ENCODE measurements around the gene TTC16.
A peak's percentile ranks its signal among the peaks of the same experiment; 100 is the strongest.

TTC16 gene

DNA sequence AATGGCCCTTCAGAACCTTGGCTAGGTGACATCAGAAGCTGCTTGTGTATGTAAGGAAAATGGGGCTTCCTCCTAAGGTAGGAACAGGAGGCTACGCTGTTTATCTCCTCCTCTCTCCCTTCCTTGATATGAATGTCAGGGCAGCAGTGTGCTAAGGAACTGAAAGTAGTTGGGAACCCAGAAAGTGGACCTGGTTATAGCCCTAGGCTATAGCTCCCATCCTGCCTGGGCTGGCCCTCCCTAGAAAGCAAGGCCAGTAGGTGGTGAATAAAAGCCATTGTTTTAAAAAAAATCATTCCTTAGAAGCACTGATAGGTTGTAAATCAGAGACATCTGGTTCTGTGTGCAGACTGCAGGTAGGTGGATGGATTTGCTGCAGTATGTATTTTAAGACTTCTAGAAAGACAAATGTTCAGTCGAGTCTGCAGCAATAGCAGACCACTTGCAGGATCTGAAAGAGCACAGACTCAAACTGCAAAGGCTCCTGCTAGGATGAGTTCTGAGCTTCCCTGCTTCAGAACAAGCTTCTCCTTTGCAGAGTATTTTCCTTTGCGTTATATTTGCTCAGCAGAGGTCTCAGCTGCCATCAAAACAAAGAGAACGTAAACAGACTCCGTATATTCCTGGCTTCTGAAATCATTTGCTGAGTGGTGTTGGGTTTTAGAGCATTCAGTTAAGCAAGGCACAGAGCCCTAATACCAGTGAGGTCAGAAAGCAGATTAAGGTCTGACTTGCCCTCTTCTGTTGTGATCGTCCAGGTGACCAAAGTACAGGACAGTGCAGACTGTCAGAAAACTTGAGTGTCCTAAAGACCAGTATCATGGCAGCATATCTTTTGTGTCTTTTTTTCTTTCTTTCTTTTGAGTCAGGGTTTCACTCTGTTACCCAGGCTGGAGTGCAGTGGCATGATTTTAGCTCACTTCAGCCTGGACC lies 29.2 kb upstream of the TTC16 start:
- TF ChIP-seq GATA3 (IDR thresholded peaks at IDR 0.05; ENCODE audit: low read depth, low read length) (no peak), GATA2 (IDR thresholded peaks at IDR 0.05; ENCODE audit: low read depth, low read length) (no peak)

DNA sequence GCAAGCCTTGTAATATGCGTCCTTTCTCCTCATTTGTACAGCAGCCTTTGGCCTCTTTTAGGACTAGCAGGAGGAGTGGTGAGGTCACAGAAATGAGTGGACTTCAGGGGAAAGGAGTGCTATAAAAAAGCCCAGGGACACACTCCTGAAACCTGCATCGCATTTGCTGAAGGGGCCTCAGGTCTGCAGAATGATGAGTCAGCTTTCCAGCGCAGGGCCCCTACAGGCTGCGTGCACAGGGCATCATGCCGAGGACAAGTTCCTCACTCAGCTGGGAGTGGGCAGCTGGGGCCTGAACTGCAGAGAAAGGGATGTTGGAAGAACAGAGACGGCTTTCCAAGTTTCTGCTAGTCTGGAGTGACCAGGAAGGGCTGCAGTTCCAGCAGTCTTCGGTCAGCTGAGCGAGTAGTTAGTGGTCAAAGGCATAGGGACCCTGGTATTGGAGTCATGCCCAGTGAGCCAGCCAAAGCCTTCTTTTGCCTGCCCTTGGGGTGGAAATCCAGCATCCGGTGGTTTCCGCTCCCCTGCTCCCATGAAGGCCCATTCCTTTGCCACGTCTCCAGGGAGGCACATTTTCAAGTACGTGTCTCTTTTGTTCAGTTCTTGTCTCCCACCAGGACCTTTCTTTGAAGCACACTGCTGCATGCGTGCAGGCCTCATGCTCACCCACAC lies 26.4 kb upstream of the TTC16 start:
- TF ChIP-seq GATA2 (IDR thresholded peaks at IDR 0.05; ENCODE audit: low read depth, low read length) = no peak
- no peak for TF ChIP-seq GATA3 (IDR thresholded peaks at IDR 0.05; ENCODE audit: low read depth, low read length)

DNA sequence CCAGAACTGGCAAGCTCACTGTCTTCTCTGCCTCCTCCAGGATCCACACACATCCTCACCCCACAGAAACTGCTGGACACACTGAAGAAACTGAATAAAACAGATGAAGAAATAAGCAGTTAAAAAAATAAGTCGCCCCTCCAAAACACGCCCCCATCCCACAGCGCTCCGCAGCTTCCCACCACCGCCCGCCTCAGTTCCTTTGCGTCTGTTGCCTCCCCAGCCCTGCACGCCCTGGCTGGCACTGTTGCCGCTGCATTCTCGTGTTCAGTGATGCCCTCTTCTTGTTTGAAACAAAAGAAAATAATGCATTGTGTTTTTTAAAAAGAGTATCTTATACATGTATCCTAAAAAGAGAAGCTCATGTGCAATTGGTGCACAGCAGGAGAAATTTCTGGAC lies 25.1 kb upstream of the TTC16 start:
- TF ChIP-seq GATA2 (IDR thresholded peaks at IDR 0.05; ENCODE audit: low read depth, low read length) (no peak), GATA3 (IDR thresholded peaks at IDR 0.05; ENCODE audit: low read depth, low read length) (no peak)

DNA sequence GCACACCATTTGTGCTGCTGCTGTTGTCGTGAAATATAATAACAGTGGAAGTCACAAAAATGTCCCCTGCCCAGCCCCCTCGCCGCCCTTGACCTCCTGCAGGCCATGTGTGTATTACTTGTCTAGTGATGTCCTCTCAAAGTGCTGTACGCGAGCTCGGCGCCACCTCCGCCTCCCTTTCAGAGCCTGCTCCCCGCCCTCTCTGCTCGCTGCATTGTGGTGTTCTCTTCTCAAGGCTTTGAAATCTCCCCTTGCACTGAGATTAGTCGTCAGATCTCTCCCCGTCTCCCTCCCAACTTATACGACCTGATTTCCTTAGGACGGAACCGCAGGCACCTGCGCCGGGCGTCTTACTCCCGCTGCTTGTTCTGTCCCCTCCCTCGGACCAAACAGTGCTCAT lies 23.8 kb upstream of the TTC16 start:
- no peak for TF ChIP-seq GATA2 (IDR thresholded peaks at IDR 0.05; ENCODE audit: low read depth, low read length)
- TF ChIP-seq GATA3 (IDR thresholded peaks at IDR 0.05; ENCODE audit: low read depth, low read length) = no peak

DNA sequence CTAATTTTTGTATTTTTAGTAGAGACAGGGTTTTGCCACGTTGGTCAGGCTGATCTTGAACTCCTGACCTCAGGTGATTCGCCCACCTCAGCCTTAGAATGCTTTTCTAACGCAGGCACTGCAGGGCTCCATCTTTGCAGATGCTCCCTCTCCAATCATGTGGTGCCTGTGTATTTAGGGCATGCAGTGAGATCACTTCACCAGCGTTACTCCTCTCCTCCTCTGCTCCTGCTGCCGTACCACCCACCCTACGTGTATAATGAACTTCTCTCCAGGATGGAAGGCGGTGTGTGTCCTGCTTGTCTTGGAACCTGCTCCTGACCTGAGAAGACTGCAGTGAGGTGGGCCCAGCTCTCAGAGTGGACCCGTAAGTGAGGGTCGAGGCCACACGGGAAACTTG lies 22.7 kb upstream of the TTC16 start:
- no peak for TF ChIP-seq GATA2 (IDR thresholded peaks at IDR 0.05; ENCODE audit: low read depth, low read length)
- TF ChIP-seq GATA3 (IDR thresholded peaks at IDR 0.05; ENCODE audit: low read depth, low read length) = no peak

- TF ChIP-seq GATA3 (IDR thresholded peaks at IDR 0.05; ENCODE audit: low read depth, low read length) = no peak
- TF ChIP-seq GATA2 (IDR thresholded peaks at IDR 0.05; ENCODE audit: low read depth, low read length) = no peak
These were observed 22.2 kb upstream of the TTC16 start for GRCh38 chr9:127693697-127694096.

DNA sequence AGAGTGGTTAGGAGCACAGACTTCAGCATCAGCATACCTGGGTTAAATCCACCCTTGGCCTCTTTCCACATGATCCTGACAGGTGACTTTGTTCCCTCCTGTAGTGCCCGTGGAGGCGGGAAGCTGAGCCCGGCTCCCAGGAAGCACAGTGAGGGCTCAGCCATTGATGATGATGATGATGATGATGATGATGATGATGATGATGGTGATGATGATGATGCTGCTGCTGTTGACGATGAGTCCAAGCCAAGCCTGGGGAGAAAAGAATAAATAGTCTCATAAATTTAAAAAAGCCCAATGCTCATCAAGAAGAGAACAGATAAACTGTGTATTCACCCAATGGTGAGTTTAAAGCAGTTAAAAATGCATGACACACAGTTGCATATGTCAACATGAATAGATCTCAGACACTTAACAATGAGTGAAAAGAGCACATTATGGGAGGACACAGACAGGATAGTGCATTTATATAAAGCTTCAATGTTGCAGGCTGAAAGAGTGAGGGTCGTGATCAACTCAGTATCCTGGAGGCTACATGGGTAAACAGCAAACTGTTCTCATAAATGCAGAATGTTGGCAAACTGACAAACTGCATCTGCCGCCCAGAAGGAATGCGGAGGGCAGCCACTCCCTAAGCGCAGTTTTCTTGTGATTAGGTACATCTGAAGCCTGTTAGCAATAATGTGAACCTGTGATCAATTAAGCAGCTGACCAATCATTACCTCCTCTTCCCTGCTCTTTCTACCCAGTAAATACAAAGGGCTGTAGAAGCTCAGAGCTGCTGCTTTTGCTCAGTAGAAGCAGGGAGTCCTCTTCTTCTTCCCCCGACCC lies 20.8 kb upstream of the TTC16 start:
- no peak for TF ChIP-seq GATA3 (IDR thresholded peaks at IDR 0.05; ENCODE audit: low read depth, low read length)

GRCh38 chr9:127697575-127697974 lies 18.3 kb upstream of the TTC16 start:
- TF ChIP-seq GATA2 (IDR thresholded peaks at IDR 0.05; ENCODE audit: low read depth, low read length) = no peak
- no peak for TF ChIP-seq GATA3 (IDR thresholded peaks at IDR 0.05; ENCODE audit: low read depth, low read length)

- no peak for TF ChIP-seq GATA2 (IDR thresholded peaks at IDR 0.05; ENCODE audit: low read depth, low read length)
These were observed 17.5 kb upstream of the TTC16 start for GRCh38 chr9:127698386-127698785.

GRCh38 chr9:127698985-127699670 lies 16.8 kb upstream of the TTC16 start:
- TF ChIP-seq GATA3 (IDR thresholded peaks at IDR 0.05; ENCODE audit: low read depth, low read length) (no peak), GATA2 (IDR thresholded peaks at IDR 0.05; ENCODE audit: low read depth, low read length) (no peak)

DNA sequence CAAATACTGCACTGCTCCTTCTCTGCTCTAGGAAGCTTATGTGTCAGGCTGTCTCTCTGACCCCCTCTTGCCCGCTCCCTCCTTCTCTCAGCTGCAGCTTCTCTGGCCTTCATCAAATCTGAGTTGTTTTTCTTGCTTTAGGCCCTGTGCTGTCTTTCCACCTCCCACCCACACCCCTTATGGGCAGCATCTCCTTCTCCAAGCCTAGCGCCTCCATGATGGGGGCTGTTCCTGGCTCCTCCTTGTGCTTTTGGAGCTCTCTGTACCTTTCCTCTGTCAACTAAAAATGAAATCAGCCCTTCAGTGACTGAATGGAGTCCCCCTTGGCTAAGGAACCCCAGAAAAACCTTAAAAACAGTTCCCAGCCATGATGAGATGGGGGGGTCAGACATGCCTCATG lies 15.7 kb upstream of the TTC16 start:
- TF ChIP-seq GATA3 (IDR thresholded peaks at IDR 0.05; ENCODE audit: low read depth, low read length) (no peak), GATA2 (IDR thresholded peaks at IDR 0.05; ENCODE audit: low read depth, low read length) (no peak)

GRCh38 chr9:127700594-127701255 lies 15.2 kb upstream of the TTC16 start:
- TF ChIP-seq GATA2 (IDR thresholded peaks at IDR 0.05; ENCODE audit: low read depth, low read length) (peak; percentile 39; the same call in 1 of the 2 replicates), GATA3 (IDR thresholded peaks at IDR 0.05; ENCODE audit: low read depth, low read length) (no peak)

- no peak for TF ChIP-seq GATA2 (IDR thresholded peaks at IDR 0.05; ENCODE audit: low read depth, low read length)
- TF ChIP-seq GATA3 (IDR thresholded peaks at IDR 0.05; ENCODE audit: low read depth, low read length) = no peak
These were observed 12.5 kb upstream of the TTC16 start for GRCh38 chr9:127703289-127703946.
